HS-27A (cell line): Measurements from ENCODE around the gene SLC6A12.
A peak's percentile ranks its signal among the peaks of the same experiment; 100 is the strongest.
"Not testable (repeated sequence)": the region's sequence is repeated elsewhere in the genome, so short reads cannot be mapped to it uniquely, and the experiment has no call there.

Experiments
- DNase-seq: peaks from one replicate; pipeline ENCODE4 v3.0.0-alpha.2; 2012; ENCODE audit warnings: low read depth, missing footprints

The SLC6A12 gene

GRCh38 chr12:197911-198695 lies 15.9 kb downstream of the SLC6A12 start:
- no peak for DNase-seq

GRCh38 chr12:197347-197746 lies 16.6 kb downstream of the SLC6A12 start:
- DNase-seq, result no peak

- DNase-seq, result no peak
These were observed 17.5 kb downstream of the SLC6A12 start for GRCh38 chr12:196436-196835.

- DNase-seq, result no peak
These were observed 18.0 kb downstream of the SLC6A12 start for GRCh38 chr12:195951-196350.

- no peak for DNase-seq
These were observed 18.8 kb downstream of the SLC6A12 start for GRCh38 chr12:195156-195555.

- no peak for DNase-seq
These were observed 19.7 kb downstream of the SLC6A12 start for GRCh38 chr12:194276-194675.

GRCh38 chr12:193261-193660 lies 20.7 kb downstream of the SLC6A12 start:
- no peak for DNase-seq

- DNase-seq, result no peak
These were observed 22.4 kb downstream of the SLC6A12 start for GRCh38 chr12:191541-191940.

- no peak for DNase-seq
These were observed 23.1 kb downstream of the SLC6A12 start for GRCh38 chr12:190881-191280.

- no peak for DNase-seq
These were observed 24.4 kb downstream of the SLC6A12 start for GRCh38 chr12:189622-189962.

GRCh38 chr12:188910-189621 lies 24.9 kb downstream of the SLC6A12 start:
- no peak for DNase-seq

- DNase-seq, result not testable (repeated sequence)
These were observed 25.7 kb downstream of the SLC6A12 start for GRCh38 chr12:187986-188909.

- DNase-seq, result no peak
These were observed 27.8 kb downstream of the SLC6A12 start for GRCh38 chr12:186006-186625.

- DNase-seq, result no peak
These were observed 28.4 kb downstream of the SLC6A12 start for GRCh38 chr12:185576-185955.

- no peak for DNase-seq
These were observed 29.0 kb downstream of the SLC6A12 start for GRCh38 chr12:184811-185575.

- DNase-seq, result peak; percentile 34
These were observed 31.5 kb downstream of the SLC6A12 start for GRCh38 chr12:182381-182892.

- no peak for DNase-seq
These were observed 32.0 kb downstream of the SLC6A12 start for GRCh38 chr12:181921-182320.

- DNase-seq, result no peak
These were observed 33.5 kb downstream of the SLC6A12 start for GRCh38 chr12:180445-180844.

GRCh38 chr12:179885-180284 lies 34.1 kb downstream of the SLC6A12 start:
- no peak for DNase-seq

GRCh38 chr12:179131-179884 lies 34.6 kb downstream of the SLC6A12 start:
- DNase-seq, result no peak

- DNase-seq, result no peak
These were observed 35.2 kb downstream of the SLC6A12 start for GRCh38 chr12:178829-179109.
